Lung (tissue), 4 donors: ENCODE measurements around the gene ANTXRL. TPM values are rescaled to one million over a fixed set of nuclear protein-coding genes. Genes with fewer than 3 reads are reported as not detected.

ENCODE experiments used
- polyA plus RNA-seq, 2 donors: library from polyadenylated mRNA; stranded (reverse); fragments of 200-250 nt; gene quantifications; one replicate each; pipeline ENCODE4 v1.2.1, GENCODE V29; 2013
- total RNA-seq, 2 donors: library from RNA; depleted of rRNA in 1 of 2; stranded (reverse); fragments of >200 nt in 1 of 2; gene quantifications; one replicate each; pipeline ENCODE4 v1.2.1, GENCODE V29; 2014 to 2021
- donor health status: Bipolar disorder and iron deficiency.
- donor health status: healthy.
- donor health status: DM: yes; HTN: yes; CAD: no.

ANTXRL gene
- total and polyA plus RNA-seq, 4 donors = not detected

Other genes starting within 250 kb of the ANTXRL start
- under 1 TPM in 1 of 2 donors, not detected in 1; 0.64 TPM for gene MSMB, start 240.7 kb upstream of the ANTXRL start, total RNA-seq
- gene MSMB, start 240.7 kb upstream of the ANTXRL start, polyA plus RNA-seq = 10 to 100 TPM; 18.5 to 62.7 TPM
- gene ANXA8L1, start 88.8 kb downstream of the ANTXRL start, total RNA-seq = 10 to 100 TPM; 12.0 to 18.9 TPM
- gene ANXA8L1, start 88.8 kb downstream of the ANTXRL start, polyA plus RNA-seq = 10 to 100 TPM; 22.0 to 23.9 TPM
- 10 to 100 TPM in 1 of 2 donors, 1 to 10 TPM in 1; 2.6 to 11.6 TPM for gene NPY4R, start 179.0 kb downstream of the ANTXRL start, total RNA-seq
- gene NPY4R, start 179.0 kb downstream of the ANTXRL start, polyA plus RNA-seq = under 1 TPM; 0.07 to 0.12 TPM